PFSK-1 (cell line): ENCODE measurements around the gene ASIC1.

Experiments
- FOXP2 ChIP-seq: optimal IDR thresholded peaks from 2 replicates; pipeline ENCODE3; 2011; ENCODE audit warnings: borderline replicate concordance, control low read depth, inconsistent platforms; ENCODE audit not compliant: insufficient read depth; ENCODE audit errors: extremely low read length, extremely low read depth
- POLR2AphosphoS5 ChIP-seq: IDR thresholded peaks from 2 replicates; pipeline ENCODE4 v1.6.1; 2012; ENCODE audit warnings: low read depth, mild to moderate bottlenecking, control low read depth, low read length, moderate library complexity
- REST ChIP-seq, 2 experiments: IDR thresholded peaks; 2 replicates each; pipeline versions ENCODE4 v1.6.1 to v1.8.0; 2011 to 2012; ENCODE audit warnings: low read depth in 2 of 2, low read length in 2 of 2, control low read depth in 1 of 2, inconsistent platforms in 1 of 2, mild to moderate bottlenecking in 1 of 2, moderate library complexity in 1 of 2; ENCODE audit not compliant: insufficient read depth in 1 of 2
- SIN3A ChIP-seq: IDR thresholded peaks from 2 replicates; pipeline ENCODE4 v1.6.1; 2012; ENCODE audit warnings: mild to moderate bottlenecking, low read length, moderate library complexity, borderline replicate concordance; ENCODE audit not compliant: insufficient read depth
- TAF1 ChIP-seq: IDR thresholded peaks from 2 replicates; pipeline ENCODE4 v1.6.1; 2012; ENCODE audit warnings: low read length, control low read depth, borderline replicate concordance; ENCODE audit not compliant: insufficient read depth

Gene ASIC1

GRCh38 chr12:50121641-50122040 is 64.2 kb downstream of the ASIC1 start:
- TF ChIP-seq POLR2AphosphoS5 (no peak), FOXP2 (no peak), SIN3A (no peak), TAF1 (no peak), REST (IDR thresholded peaks at IDR 0.05; ENCODE audit: insufficient read depth in 1 of 2, low read depth in 2 of 2, low read length in 2 of 2) (no peak)

GRCh38 chr12:50123203-50123602 is 65.8 kb downstream of the ASIC1 start:
- no peak for TF ChIP-seq SIN3A
- no peak for TF ChIP-seq TAF1
- TF ChIP-seq POLR2AphosphoS5 = no peak
- TF ChIP-seq REST (IDR thresholded peaks at IDR 0.05; ENCODE audit: insufficient read depth in 1 of 2, low read depth in 2 of 2, low read length in 2 of 2) = no peak
- no peak for TF ChIP-seq FOXP2

- TF ChIP-seq POLR2AphosphoS5 (no peak), FOXP2 (no peak), SIN3A (no peak), REST (IDR thresholded peaks at IDR 0.05; ENCODE audit: insufficient read depth in 1 of 2, low read depth in 2 of 2, low read length in 2 of 2) (no peak), TAF1 (no peak)
These were observed 70.2 kb downstream of the ASIC1 start for GRCh38 chr12:50127546-50127945.

- TF ChIP-seq TAF1 (no peak), POLR2AphosphoS5 (no peak), FOXP2 (no peak), REST (IDR thresholded peaks at IDR 0.05; ENCODE audit: insufficient read depth in 1 of 2, low read depth in 2 of 2, low read length in 2 of 2) (no peak), SIN3A (no peak)
These were observed 71.9 kb downstream of the ASIC1 start for GRCh38 chr12:50129290-50129689.
